MM.1S (cell line): ENCODE results near the gene NFKBIL1.

ENCODE experiments used
- DNase-seq: peaks from one replicate; pipeline ENCODE4 v3.0.0-alpha.2; 2015
- H2AFZ ChIP-seq: fragments of 300-600 bp; sonication (generic); 2 replicates; pipeline ENCODE4 v1.6.0; 2016; ENCODE audit warnings: antibody characterized with exemption, low read length
- H3F3A ChIP-seq: fragments of 300-600 bp; sonication (generic); 2 replicates; pipeline ENCODE4 v1.6.1; 2016; ENCODE audit warnings: mild to moderate bottlenecking, antibody characterized with exemption, low read length, moderate library complexity, mixed read lengths; ENCODE audit not compliant: insufficient read depth
- H3K27ac ChIP-seq: fragments of 300-600 bp; sonication (generic); 2 replicates; pipeline ENCODE4 v1.5.1; 2016; ENCODE audit warnings: mild to moderate bottlenecking, low read length
- H3K27me3 ChIP-seq: fragments of 300-600 bp; sonication (generic); replicated peaks from 2 replicates; pipeline ENCODE4 v1.6.0; 2016; ENCODE audit warnings: low read length; ENCODE audit not compliant: insufficient read depth
- H3K36me3 ChIP-seq: fragments of 300-600 bp; sonication (generic); replicated peaks from 2 replicates; pipeline ENCODE4 v1.6.1; 2016; ENCODE audit warnings: mild to moderate bottlenecking, low read length, mixed read lengths; ENCODE audit not compliant: insufficient read depth
- H3K4me1 ChIP-seq: fragments of 300-600 bp; sonication (generic); 2 replicates; pipeline ENCODE4 v1.6.1; 2016; ENCODE audit warnings: low read length, mixed read lengths
- H3K4me2 ChIP-seq: fragments of 300-600 bp; sonication (generic); 2 replicates; pipeline ENCODE4 v1.6.0; 2016; ENCODE audit warnings: low read depth, low read length
- H3K4me3 ChIP-seq: fragments of 300-600 bp; sonication (generic); 2 replicates; pipeline ENCODE4 v1.5.1; 2016; ENCODE audit warnings: low read length, mixed read lengths
- H3K79me2 ChIP-seq: fragments of 300-600 bp; sonication (generic); 2 replicates; pipeline ENCODE4 v1.6.1; 2016; ENCODE audit warnings: mixed run types, low read length, mixed read lengths
- H3K9ac ChIP-seq: fragments of 300-600 bp; sonication (generic); 2 replicates; pipeline ENCODE4 v1.6.1; 2016; ENCODE audit warnings: low read length, mixed read lengths
- H3K9me2 ChIP-seq: fragments of 300-600 bp; sonication (generic); replicated peaks from 2 replicates; pipeline ENCODE4 v1.6.1; 2016; ENCODE audit warnings: mild to moderate bottlenecking, low read length, mixed read lengths; ENCODE audit not compliant: insufficient read depth
- H3K9me3 ChIP-seq: fragments of 300-600 bp; sonication (generic); replicated peaks from 2 replicates; pipeline ENCODE4 v1.6.1; 2016; ENCODE audit warnings: mild to moderate bottlenecking, low read length, mixed read lengths; ENCODE audit not compliant: insufficient read depth
- H4K20me1 ChIP-seq: fragments of 300-600 bp; sonication (generic); 2 replicates; pipeline ENCODE4 v1.6.1; 2016; ENCODE audit warnings: mild to moderate bottlenecking, low read length, moderate library complexity, mixed read lengths; ENCODE audit not compliant: insufficient read depth
- EZH2 ChIP-seq: fragments of 300-600 bp; sonication (generic); optimal IDR thresholded peaks from 2 replicates; pipeline ENCODE3; 2017; ENCODE audit warnings: low read depth, mild to moderate bottlenecking, antibody characterized with exemption, low read length, mixed read lengths
- EZH2phosphoT487 ChIP-seq: fragments of 300-600 bp; sonication (generic); IDR thresholded peaks from 2 replicates; pipeline ENCODE4 v1.6.1; 2018; ENCODE audit warnings: antibody characterized with exemption, low read length
- TF ChIP-seq, protein P1 (sequence below): fragments of 300-600 bp; sonication (generic); IDR thresholded peaks from 2 replicates; pipeline ENCODE4 v1.5.1; 2016; ENCODE audit warnings: antibody characterized with exemption, low read length, mixed read lengths

Gene NFKBIL1

DNA sequence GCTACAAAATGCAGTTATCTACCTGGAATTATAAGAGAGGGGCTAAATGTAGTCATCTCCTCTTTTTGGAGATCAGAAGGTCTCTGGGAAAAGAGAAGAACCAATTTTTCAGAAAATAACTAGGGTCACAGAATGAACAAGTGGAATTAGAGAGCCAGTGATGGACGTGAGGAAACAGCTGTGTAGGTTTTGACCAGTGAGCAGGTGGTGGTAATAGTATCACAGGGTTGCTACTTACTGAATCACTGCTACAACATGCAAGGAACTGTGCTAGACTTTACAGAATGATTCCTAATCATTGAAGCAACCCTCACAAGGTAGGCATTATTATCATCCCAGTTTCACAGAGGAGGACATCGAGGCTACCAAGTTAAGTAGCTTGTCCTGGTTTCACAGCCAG lies 2.7 kb upstream of the NFKBIL1 start:
- H3K79me2 ChIP-seq, result peaks cover 39% of the 10 kb centered on the region
- H3K9ac ChIP-seq, result no peak overlapping the region
- no peaks in the 10 kb centered on the region for H3K27me3 ChIP-seq
- DNase-seq, result no peak
- no peak overlapping the region for H3K4me2 ChIP-seq
- H3K27ac ChIP-seq, result no peak overlapping the region
- no peaks in the 10 kb centered on the region for H3K9me3 ChIP-seq
- H2AFZ ChIP-seq, result no peak overlapping the region
- no peak overlapping the region for H3K4me3 ChIP-seq
- H3K9me2 ChIP-seq, result no peaks in the 10 kb centered on the region
- H3K4me1 ChIP-seq, result peaks cover 17% of the 10 kb centered on the region
- TF ChIP-seq, protein P1, sequence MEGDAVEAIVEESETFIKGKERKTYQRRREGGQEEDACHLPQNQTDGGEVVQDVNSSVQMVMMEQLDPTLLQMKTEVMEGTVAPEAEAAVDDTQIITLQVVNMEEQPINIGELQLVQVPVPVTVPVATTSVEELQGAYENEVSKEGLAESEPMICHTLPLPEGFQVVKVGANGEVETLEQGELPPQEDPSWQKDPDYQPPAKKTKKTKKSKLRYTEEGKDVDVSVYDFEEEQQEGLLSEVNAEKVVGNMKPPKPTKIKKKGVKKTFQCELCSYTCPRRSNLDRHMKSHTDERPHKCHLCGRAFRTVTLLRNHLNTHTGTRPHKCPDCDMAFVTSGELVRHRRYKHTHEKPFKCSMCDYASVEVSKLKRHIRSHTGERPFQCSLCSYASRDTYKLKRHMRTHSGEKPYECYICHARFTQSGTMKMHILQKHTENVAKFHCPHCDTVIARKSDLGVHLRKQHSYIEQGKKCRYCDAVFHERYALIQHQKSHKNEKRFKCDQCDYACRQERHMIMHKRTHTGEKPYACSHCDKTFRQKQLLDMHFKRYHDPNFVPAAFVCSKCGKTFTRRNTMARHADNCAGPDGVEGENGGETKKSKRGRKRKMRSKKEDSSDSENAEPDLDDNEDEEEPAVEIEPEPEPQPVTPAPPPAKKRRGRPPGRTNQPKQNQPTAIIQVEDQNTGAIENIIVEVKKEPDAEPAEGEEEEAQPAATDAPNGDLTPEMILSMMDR, result no peak
- TF ChIP-seq EZH2phosphoT487 (no peak), EZH2 (no peak)
- H4K20me1 ChIP-seq, result peaks cover 13% of the 10 kb centered on the region
- H3K36me3 ChIP-seq, result peaks cover 8% of the 10 kb centered on the region
- H3F3A ChIP-seq, result peaks cover 20% of the 10 kb centered on the region

DNA sequence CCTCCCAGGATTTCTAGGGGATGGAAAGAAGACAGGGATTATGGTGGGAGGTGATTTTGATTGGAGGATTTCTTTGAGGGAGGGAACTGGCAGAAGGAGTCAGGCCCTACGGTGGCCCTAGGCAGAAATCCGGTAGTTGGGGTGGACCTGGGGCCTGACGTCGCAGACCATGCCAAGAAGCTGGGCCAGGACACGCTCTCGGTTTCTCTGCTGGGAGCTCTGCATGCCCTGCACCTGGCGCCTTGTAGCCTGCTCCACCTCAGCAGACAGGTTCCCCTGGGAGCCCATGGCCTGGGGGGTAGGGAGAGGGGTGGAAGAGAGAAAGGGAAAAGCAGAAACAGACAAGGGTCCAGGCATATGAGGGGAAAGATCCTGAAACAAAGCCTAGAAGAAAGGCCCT lies 2.1 kb upstream of the NFKBIL1 start:
- no peak overlapping the region for H2AFZ ChIP-seq
- H3K9me3 ChIP-seq, result no peaks in the 10 kb centered on the region
- H3K27me3 ChIP-seq, result no peaks in the 10 kb centered on the region
- no peaks in the 10 kb centered on the region for H3K9me2 ChIP-seq
- H3K4me1 ChIP-seq, result peaks cover 11% of the 10 kb centered on the region
- TF ChIP-seq, protein P1, result no peak
- TF ChIP-seq EZH2, result no peak
- TF ChIP-seq EZH2phosphoT487, result no peak
- H3K27ac ChIP-seq, result no peak overlapping the region
- H3K9ac ChIP-seq, result no peak overlapping the region
- peaks cover 20% of the 10 kb centered on the region for H3F3A ChIP-seq
- H3K79me2 ChIP-seq, result peaks cover 33% of the 10 kb centered on the region
- DNase-seq, result no peak
- H3K4me2 ChIP-seq, result no peak overlapping the region
- H3K36me3 ChIP-seq, result peaks cover 2% of the 10 kb centered on the region; the same call in 1 of the 2 replicates
- peaks cover 7% of the 10 kb centered on the region for H4K20me1 ChIP-seq
- no peak overlapping the region for H3K4me3 ChIP-seq

DNA sequence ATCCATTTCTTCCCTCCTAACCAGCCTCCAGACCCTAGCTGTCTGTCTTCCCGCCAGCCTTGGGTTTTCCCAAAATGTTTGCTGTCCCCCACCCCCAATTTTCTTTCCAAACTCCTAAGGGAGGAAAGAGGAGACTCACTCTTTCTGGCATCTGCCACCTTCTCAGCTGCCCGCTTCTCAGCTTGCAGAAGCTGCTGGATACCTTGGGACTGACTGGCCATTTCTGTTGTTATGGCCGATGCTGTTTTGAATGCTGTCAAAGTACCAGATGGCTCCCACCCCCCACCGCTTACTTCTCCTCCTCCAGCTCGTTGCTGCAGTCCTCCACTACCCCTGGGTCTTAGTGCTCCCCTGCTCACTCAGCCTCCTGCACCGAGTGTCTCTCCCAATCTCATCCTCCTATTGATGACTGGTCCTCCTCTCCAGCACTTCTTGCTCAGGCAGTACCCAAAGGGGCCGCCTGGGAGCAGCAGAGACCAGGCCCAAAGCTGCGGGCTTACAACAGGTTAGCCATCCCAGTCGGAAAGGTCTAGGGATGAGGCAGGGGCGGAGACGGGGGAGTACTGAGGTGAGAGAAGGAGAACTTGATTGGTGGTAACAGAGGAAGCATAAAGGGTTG lies 960 bp upstream of the NFKBIL1 start, which contains the start of gene ATP6V1G2:
ATP6V1G2 (minus strand) TSS at position 270 of the 619 bp plus-strand sequence; CDS start at position 221, 49 bp downstream.
- Histone ChIP-seq H2AFZ (peak within 1 kb of the TSS; percentile 42), H3K4me3 (peak within 1 kb of the TSS; percentile 57), H3K79me2 (peaks cover 22% of the 10 kb centered on the region), H3K9me3 (no peaks in the 10 kb centered on the region), H3K27me3 (no peaks in the 10 kb centered on the region), H3K9ac (peak within 1 kb of the TSS; percentile 89), H3K27ac (peak within 1 kb of the TSS; percentile 36; the same call in 1 of the 2 replicates), H3K4me2 (peak within 1 kb of the TSS; percentile 67), H3K36me3 (no peaks in the 10 kb centered on the region), H3F3A (peaks cover 16% of the 10 kb centered on the region), H4K20me1 (no peaks in the 10 kb centered on the region), H3K9me2 (no peaks in the 10 kb centered on the region), H3K4me1 (peaks cover 9% of the 10 kb centered on the region)
- TF ChIP-seq, protein P1, result peak; percentile 98
- no peak for TF ChIP-seq EZH2phosphoT487
- DNase-seq, result peak; percentile 85
